ENCODE measurements around the gene GRIP1.

The GRIP1 gene

GRCh38 chr12:66590275-66590985, 88.4 kb downstream of the GRIP1 start:
- DNase-seq: no peak

GRCh38 chr12:66589095-66589494, 89.8 kb downstream of the GRIP1 start:
- no peak for DNase-seq

- no peak for DNase-seq
Observed at GRCh38 chr12:66587912-66588311, 91.0 kb downstream of the GRIP1 start.

GRCh38 chr12:66584673-66585072, 94.2 kb downstream of the GRIP1 start:
- no peak for DNase-seq

- DNase-seq: peak; percentile 47
Observed at GRCh38 chr12:66573605-66574004, 105.3 kb downstream of the GRIP1 start.

- no peak for DNase-seq
Observed at GRCh38 chr12:66572845-66573244, 106.0 kb downstream of the GRIP1 start.

GRCh38 chr12:66571361-66571915, 107.4 kb downstream of the GRIP1 start:
- DNase-seq: no peak

GRCh38 chr12:66563220-66563619, 115.7 kb downstream of the GRIP1 start:
- DNase-seq: no peak

GRCh38 chr12:66555113-66555512, 123.8 kb downstream of the GRIP1 start:
- DNase-seq: no peak

- no peak for DNase-seq
Observed at GRCh38 chr12:66552716-66553115, 126.2 kb downstream of the GRIP1 start.

- DNase-seq: no peak
Observed at GRCh38 chr12:66550626-66551025, 128.2 kb downstream of the GRIP1 start.

- DNase-seq: no peak
Observed at GRCh38 chr12:66549050-66549389, 129.9 kb downstream of the GRIP1 start.

- no peak for DNase-seq
Observed at GRCh38 chr12:66548338-66549049, 130.4 kb downstream of the GRIP1 start.

- DNase-seq: no peak
Observed at GRCh38 chr12:66541426-66541825, 137.4 kb downstream of the GRIP1 start.

GRCh38 chr12:66539431-66539830, 139.4 kb downstream of the GRIP1 start:
- no peak for DNase-seq

GRCh38 chr12:66538970-66539369, 139.9 kb downstream of the GRIP1 start:
- no peak for DNase-seq

- DNase-seq: no peak
Observed at GRCh38 chr12:66537876-66538275, 141.0 kb downstream of the GRIP1 start.

- no peak for DNase-seq
Observed at GRCh38 chr12:66533767-66534166, 145.1 kb downstream of the GRIP1 start.

GRCh38 chr12:66531766-66532165, 147.1 kb downstream of the GRIP1 start:
- no peak for DNase-seq

- DNase-seq: no peak
Observed at GRCh38 chr12:66529934-66530333, 148.9 kb downstream of the GRIP1 start.

- DNase-seq: no peak
Observed at GRCh38 chr12:66516561-66516960, 162.3 kb downstream of the GRIP1 start.

GRCh38 chr12:66516133-66516532, 162.7 kb downstream of the GRIP1 start:
- DNase-seq: no peak

GRCh38 chr12:66514581-66514980, 164.3 kb downstream of the GRIP1 start:
- no peak for DNase-seq

- no peak for DNase-seq
Observed at GRCh38 chr12:66508025-66508424, 170.9 kb downstream of the GRIP1 start.

All from RPMI8226 (cell line).